Upper lobe of right lung (tissue), 1 donor: ENCODE measurements around the gene MANBA. TPM values are rescaled to one million over a fixed set of nuclear protein-coding genes. Genes with fewer than 3 reads are reported as not detected.

Experiments
- ATAC-seq: fragments of 200-7000 bp; cut with Tn5 transposase; one replicate; pipeline ENCODE4 v1.9.1; 2020; ENCODE audit warnings: mild to moderate bottlenecking, moderate library complexity
- DNase-seq: peaks from one replicate; pipeline ENCODE4 v3.0.0-alpha.2; 2020
- H3K27ac ChIP-seq: fragments of 200-600 bp; one replicate; pipeline ENCODE4 v1.8.0; 2022
- H3K27me3 ChIP-seq: fragments of 200-600 bp; one replicate; pipeline ENCODE4 v1.8.0; 2022; ENCODE audit warnings: mild to moderate bottlenecking
- H3K36me3 ChIP-seq: fragments of 200-600 bp; one replicate; pipeline ENCODE4 v1.8.0; 2022
- H3K4me1 ChIP-seq: fragments of 200-600 bp; one replicate; pipeline ENCODE4 v1.8.0; 2022
- H3K4me3 ChIP-seq: fragments of 200-600 bp; one replicate; pipeline ENCODE4 v1.8.0; 2022; ENCODE audit warnings: mild to moderate bottlenecking
- H3K9me3 ChIP-seq: fragments of 200-600 bp; one replicate; pipeline ENCODE4 v1.8.0; 2022
- intact Hi-C: fragments of 100-400 bp; cut with DNase I; formaldehyde crosslinking; loops from one replicate; pipeline ENCODE4 v1.11.0; 2022
- total RNA-seq: library from RNA; stranded (reverse); fragmentation: NEBNext Ultra II Directional; extraction: Animal tissue kit (Norgen Biotek cat#: 25700); gene quantifications from one replicate; pipeline ENCODE4 v1.2.1, GENCODE V29; 2021
- TF ChIP-seq, protein P1 (sequence below): fragments of 200-600 bp; IDR thresholded peaks from one replicate; pipeline ENCODE4 v1.8.0; 2022; ENCODE audit warnings: antibody characterized with exemption
- donor health status: DM: no; HTN: yes; CAD: no; lungs with severe emphysema.

The MANBA gene
- total RNA-seq, 1 donor from 2014 or later = 56.0 TPM

DNA sequence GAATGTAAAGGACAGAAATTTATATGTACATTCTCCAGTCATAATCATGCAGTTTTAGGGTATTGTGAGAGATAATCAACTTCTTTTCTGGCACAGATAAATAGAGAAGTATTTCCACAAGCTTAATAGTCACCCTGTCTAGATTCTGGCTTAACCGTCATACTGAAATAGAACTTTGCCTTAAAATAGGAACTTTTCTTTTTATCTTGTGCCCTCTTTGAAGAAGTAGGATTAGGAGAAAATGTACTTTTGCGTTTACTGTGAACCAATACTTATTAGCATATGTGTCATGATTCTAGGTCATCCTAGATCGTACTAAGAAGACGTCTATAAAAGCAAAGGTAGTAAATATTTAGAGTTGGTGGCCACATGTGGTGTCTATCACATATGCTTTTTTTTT is 164.2 kb downstream of the MANBA start:
- intact Hi-C loops = no loop called here
- H3K27ac ChIP-seq = no peak overlapping the region
- DNase-seq (no peak), ATAC-seq (no peak)
- peaks cover 84% of the 10 kb centered on the region for H3K36me3 ChIP-seq
- no peaks in the 10 kb centered on the region for H3K9me3 ChIP-seq
- TF ChIP-seq, protein P1, sequence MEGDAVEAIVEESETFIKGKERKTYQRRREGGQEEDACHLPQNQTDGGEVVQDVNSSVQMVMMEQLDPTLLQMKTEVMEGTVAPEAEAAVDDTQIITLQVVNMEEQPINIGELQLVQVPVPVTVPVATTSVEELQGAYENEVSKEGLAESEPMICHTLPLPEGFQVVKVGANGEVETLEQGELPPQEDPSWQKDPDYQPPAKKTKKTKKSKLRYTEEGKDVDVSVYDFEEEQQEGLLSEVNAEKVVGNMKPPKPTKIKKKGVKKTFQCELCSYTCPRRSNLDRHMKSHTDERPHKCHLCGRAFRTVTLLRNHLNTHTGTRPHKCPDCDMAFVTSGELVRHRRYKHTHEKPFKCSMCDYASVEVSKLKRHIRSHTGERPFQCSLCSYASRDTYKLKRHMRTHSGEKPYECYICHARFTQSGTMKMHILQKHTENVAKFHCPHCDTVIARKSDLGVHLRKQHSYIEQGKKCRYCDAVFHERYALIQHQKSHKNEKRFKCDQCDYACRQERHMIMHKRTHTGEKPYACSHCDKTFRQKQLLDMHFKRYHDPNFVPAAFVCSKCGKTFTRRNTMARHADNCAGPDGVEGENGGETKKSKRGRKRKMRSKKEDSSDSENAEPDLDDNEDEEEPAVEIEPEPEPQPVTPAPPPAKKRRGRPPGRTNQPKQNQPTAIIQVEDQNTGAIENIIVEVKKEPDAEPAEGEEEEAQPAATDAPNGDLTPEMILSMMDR = no peak
- H3K4me1 ChIP-seq = peaks cover 13% of the 10 kb centered on the region
- no peaks in the 10 kb centered on the region for H3K27me3 ChIP-seq
- no peak overlapping the region for H3K4me3 ChIP-seq

DNA sequence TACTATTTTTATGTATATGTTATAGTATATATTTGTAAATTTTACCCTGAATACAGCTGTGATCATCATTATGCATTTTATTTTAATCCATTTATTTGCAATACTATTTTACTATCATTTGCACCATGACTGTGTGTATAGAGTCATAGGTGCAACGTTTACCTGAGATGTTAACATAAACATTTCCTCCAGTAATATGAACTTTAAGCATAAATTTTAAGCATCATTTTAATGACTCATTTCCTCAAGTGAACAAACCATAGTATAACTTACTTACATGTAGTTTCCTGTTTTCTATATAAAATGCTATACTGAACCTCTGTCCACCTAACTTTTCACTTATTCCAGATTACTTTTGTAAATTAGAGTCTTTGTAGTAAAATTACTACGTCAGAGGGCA is 166.8 kb downstream of the MANBA start:
- no peak for DNase-seq
- H3K4me3 ChIP-seq = no peak overlapping the region
- intact Hi-C loops = no loop called here
- peaks cover 12% of the 10 kb centered on the region for H3K4me1 ChIP-seq
- TF ChIP-seq, protein P1 = no peak
- H3K27me3 ChIP-seq = no peaks in the 10 kb centered on the region
- ATAC-seq = no peak
- no peak overlapping the region for H3K27ac ChIP-seq
- H3K9me3 ChIP-seq = no peaks in the 10 kb centered on the region
- H3K36me3 ChIP-seq = peaks cover 59% of the 10 kb centered on the region

DNA sequence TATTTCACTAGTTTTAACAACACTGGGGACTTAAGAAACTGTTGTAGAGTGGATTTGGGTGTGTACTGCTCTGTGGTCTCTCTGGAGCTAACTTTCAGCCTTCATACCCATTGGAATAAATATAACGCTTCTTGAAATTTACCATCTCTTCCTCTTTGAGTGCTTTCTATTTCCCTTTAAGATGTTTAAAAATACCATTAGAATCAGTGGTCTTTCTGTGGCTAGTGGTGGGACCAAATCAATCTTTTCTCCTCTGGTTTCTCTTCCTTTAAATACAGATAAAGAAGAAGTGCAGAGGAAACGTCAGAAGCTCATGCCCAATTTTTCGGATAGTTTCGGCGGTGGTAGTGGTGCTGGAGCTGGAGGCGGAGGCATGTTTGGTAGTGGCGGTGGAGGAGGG is 167.6 kb downstream of the MANBA start:
- no peak overlapping the region for H3K27ac ChIP-seq
- no peak overlapping the region for H3K4me3 ChIP-seq
- DNase-seq = no peak
- H3K36me3 ChIP-seq = peaks cover 56% of the 10 kb centered on the region
- no peaks in the 10 kb centered on the region for H3K27me3 ChIP-seq
- no peaks in the 10 kb centered on the region for H3K9me3 ChIP-seq
- TF ChIP-seq, protein P1 = no peak
- ATAC-seq = no peak
- intact Hi-C loops = no loop called here
- H3K4me1 ChIP-seq = peaks cover 4% of the 10 kb centered on the region

DNA sequence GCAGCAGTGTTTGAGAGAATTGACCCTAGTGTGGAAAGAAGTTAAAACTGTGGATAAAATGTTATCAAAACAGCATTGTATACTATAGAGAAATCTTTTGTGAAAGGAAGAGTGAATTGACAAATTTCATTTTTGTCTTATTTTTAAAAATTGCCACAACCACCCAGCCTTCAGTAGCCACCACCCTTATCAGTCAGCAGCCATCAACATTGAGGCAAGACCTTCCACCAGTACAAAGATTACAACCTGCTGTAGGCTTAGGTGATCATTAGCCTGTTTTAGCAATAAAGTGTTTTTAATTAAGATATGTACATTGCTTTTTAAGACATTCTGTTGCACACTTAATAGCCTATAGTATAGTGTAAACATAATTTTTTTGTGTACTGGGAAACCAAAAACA is 168.5 kb downstream of the MANBA start:
- Histone ChIP-seq H3K27ac (no peak overlapping the region), H3K27me3 (no peaks in the 10 kb centered on the region), H3K9me3 (no peaks in the 10 kb centered on the region), H3K4me1 (no peaks in the 10 kb centered on the region), H3K4me3 (no peak overlapping the region), H3K36me3 (peaks cover 56% of the 10 kb centered on the region)
- ATAC-seq = no peak
- intact Hi-C loops = no loop called here
- TF ChIP-seq, protein P1 = no peak
- DNase-seq = no peak

DNA sequence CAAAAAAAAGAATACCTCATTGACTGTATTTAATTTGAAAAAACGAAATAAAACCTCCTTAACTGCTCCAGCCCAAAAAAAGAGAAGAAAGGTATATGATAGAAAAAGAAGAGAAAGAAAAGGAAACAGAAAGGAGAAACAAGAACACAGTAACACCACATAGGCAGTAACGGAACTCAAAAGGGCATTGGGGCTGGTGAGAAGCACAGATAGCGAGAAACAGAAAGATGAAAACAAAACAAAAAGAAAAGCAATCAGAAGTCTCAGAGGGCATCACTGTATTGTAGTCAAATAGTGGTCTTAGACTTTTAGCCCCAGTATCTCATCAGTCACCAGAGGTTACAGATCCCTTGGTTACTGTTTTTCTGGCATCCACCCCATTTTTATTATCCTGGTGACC is 171.0 kb downstream of the MANBA start:
- Histone ChIP-seq H3K27ac (no peak overlapping the region), H3K36me3 (peaks cover 54% of the 10 kb centered on the region), H3K4me3 (no peak overlapping the region), H3K4me1 (no peaks in the 10 kb centered on the region), H3K9me3 (no peaks in the 10 kb centered on the region), H3K27me3 (no peaks in the 10 kb centered on the region)
- ATAC-seq = no peak
- intact Hi-C loops = no loop called here
- DNase-seq = no peak
- TF ChIP-seq, protein P1 = no peak

DNA sequence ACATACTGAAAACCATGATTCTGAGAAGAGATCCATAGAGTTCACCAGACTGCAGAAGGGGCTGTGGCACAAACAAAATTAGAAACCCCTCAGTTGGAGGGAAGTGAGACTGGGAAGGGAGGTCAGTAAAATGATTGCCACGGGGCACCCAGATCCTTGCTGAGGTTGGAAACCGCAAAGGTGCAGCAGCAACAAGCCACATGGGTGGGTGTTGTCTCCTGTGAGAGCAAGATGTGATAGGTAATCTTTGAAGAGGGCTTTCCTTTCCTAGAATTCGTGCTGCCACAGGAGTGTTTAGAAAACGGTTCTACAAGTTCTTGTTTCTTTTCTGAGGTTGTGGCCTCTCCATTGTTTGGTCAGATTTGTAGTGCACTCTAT is 174.1 kb downstream of the MANBA start:
- ATAC-seq = no peak
- no peak for DNase-seq
- Histone ChIP-seq H3K27me3 (no peaks in the 10 kb centered on the region), H3K4me3 (no peak overlapping the region), H3K9me3 (no peaks in the 10 kb centered on the region), H3K36me3 (peaks cover 67% of the 10 kb centered on the region), H3K4me1 (no peaks in the 10 kb centered on the region), H3K27ac (no peak overlapping the region)
- intact Hi-C loops = no loop called here
- TF ChIP-seq, protein P1 = no peak
